GM12878 (cell line): Measurements from ENCODE around the gene RYK. TPM values are rescaled to one million over a fixed set of nuclear protein-coding genes. Genes with fewer than 3 reads are reported as not detected.

Experiments
- ATAC-seq: fragments of 200-7000 bp; cut with Tn5 transposase; 3 replicates; pipeline ENCODE4 v1.9.1; 2020; ENCODE audit warnings: mild to moderate bottlenecking, moderate library complexity
- BruUV-seq: library from RNA; stranded (reverse); fragments of 400-500 nt; replicated peaks from 2 replicates; lab custom pipeline; 2021; lab: Mats Ljungman, UMichigan
- CTCF ChIA-PET: fragments of 300-600 bp; sonication (Branson Sonifier 250); formaldehyde crosslinking; extraction: SDS; loops from one replicate; lab custom pipeline; 2021; ENCODE audit warnings: inconsistent platforms; lab: Yijun Ruan, JAX
- POLR2A ChIA-PET: fragments of 350-600 bp; formaldehyde crosslinking; extraction: SDS; loops from one replicate; lab custom pipeline; 2021; ENCODE audit warnings: inconsistent platforms; lab: Charles Lee
- RAD21 ChIA-PET: fragments of 300-600 bp; sonication (Branson Sonifier 250); formaldehyde crosslinking; loops from one replicate; lab custom pipeline; 2023; ENCODE audit warnings: antibody characterized with exemption; ENCODE audit not compliant: unreplicated experiment; lab: Charles Lee
- SMC1A ChIA-PET: fragments of 300-600 bp; sonication (Branson Sonifier 250); formaldehyde crosslinking; loops from one replicate; lab custom pipeline; 2023; ENCODE audit not compliant: unreplicated experiment, uncharacterized antibody; lab: Charles Lee
- DNase-seq: peaks from one replicate; pipeline ENCODE4 v3.0.0-alpha.2; 2011; ENCODE audit warnings: low read depth, low spot score
- FAIRE-seq: peaks from 3 replicates; lab custom pipeline; 2011; peaks lifted over from hg19 to GRCh38; lab: Jason Lieb, UNC
- H2AFZ ChIP-seq: 2 replicates; pipeline ENCODE4 v1.6.0; 2011; ENCODE audit warnings: low read depth, low read length, control low read depth; ENCODE audit not compliant: control insufficient read depth
- H3K27ac ChIP-seq: 2 replicates; pipeline ENCODE4 v1.5.1; 2011; ENCODE audit warnings: control low read depth; ENCODE audit not compliant: control insufficient read depth, insufficient read depth
- H3K27me3 ChIP-seq, 2 experiments: replicated peaks in 1 of 2; 2 replicates each; pipeline versions ENCODE4 v1.6.0 to v1.6.1; 2011; ENCODE audit warnings: low read length in 1 of 2; ENCODE audit not compliant: control insufficient read depth in 2 of 2, insufficient read depth in 2 of 2
- H3K36me3 ChIP-seq, 2 experiments: 2 replicates each; pipeline ENCODE4 v1.5.1; 2011; ENCODE audit warnings: low read length in 1 of 2; ENCODE audit not compliant: control insufficient read depth in 2 of 2, insufficient read depth in 2 of 2
- H3K4me1 ChIP-seq: 2 replicates; pipeline ENCODE4 v1.6.1; 2011; ENCODE audit warnings: mild to moderate bottlenecking, low read length, moderate library complexity, mixed read lengths; ENCODE audit not compliant: control insufficient read depth, insufficient read depth
- H3K4me2 ChIP-seq: 2 replicates; pipeline ENCODE4 v1.6.0; 2011; ENCODE audit warnings: control low read depth; ENCODE audit not compliant: control insufficient read depth, insufficient read depth
- H3K4me3 ChIP-seq: fragments of 200-600 bp; sonication (generic); 2 replicates; pipeline ENCODE4 v1.5.1; 2016
- H3K79me2 ChIP-seq: 2 replicates; pipeline ENCODE4 v1.6.0; 2011; ENCODE audit warnings: low read length; ENCODE audit not compliant: control insufficient read depth, insufficient read depth
- H3K9ac ChIP-seq: 2 replicates; pipeline ENCODE4 v1.8.0; 2011; ENCODE audit warnings: low read length, control low read depth, mixed read lengths; ENCODE audit not compliant: control insufficient read depth, insufficient read depth
- H3K9me3 ChIP-seq: replicated peaks from 3 replicates; pipeline ENCODE4 v1.5.1; 2011; ENCODE audit warnings: mild to moderate bottlenecking, low read length; ENCODE audit not compliant: control insufficient read depth, insufficient read depth
- H4K20me1 ChIP-seq: 2 replicates; pipeline ENCODE4 v1.6.0; 2011; ENCODE audit not compliant: control insufficient read depth, insufficient read depth
- BCL3 ChIP-seq: IDR thresholded peaks from 2 replicates; pipeline ENCODE4 v1.6.1; 2011; ENCODE audit warnings: borderline replicate concordance, low read depth, mild to moderate bottlenecking, moderate library complexity, low read length; ENCODE audit not compliant: insufficient read depth, poor library complexity, severe bottlenecking
- BHLHE40 ChIP-seq, 2 experiments: fragments of 450-650 bp in 1 of 2; IDR thresholded peaks; 2 replicates each; pipeline ENCODE4 v1.6.1; 2011 to 2017; ENCODE audit warnings: low read depth in 2 of 2, borderline replicate concordance in 1 of 2, improper control_type of control experiment in 1 of 2, low read length in 1 of 2, mild to moderate bottlenecking in 1 of 2
- BMI1 ChIP-seq: fragments of 450-650 bp; IDR thresholded peaks from 2 replicates; pipeline ENCODE4 v1.6.1; 2016; ENCODE audit warnings: mild to moderate bottlenecking, moderate library complexity, borderline replicate concordance
- BRCA1 ChIP-seq: IDR thresholded peaks from 2 replicates; pipeline ENCODE4 v1.6.1; 2011; ENCODE audit warnings: low read depth, low read length, improper control_type of control experiment
- CREM ChIP-seq: IDR thresholded peaks from 2 replicates; pipeline ENCODE4 v1.6.1; 2014; ENCODE audit warnings: antibody characterized with exemption, low read depth
- EP300 ChIP-seq, 2 experiments: fragments of 150-350 bp in 1 of 2; IDR thresholded peaks; 2 replicates each; pipeline ENCODE4 v1.6.1; 2011 to 2012; ENCODE audit warnings: low read depth in 2 of 2, low read length in 2 of 2, borderline replicate concordance in 1 of 2, improper control_type of control experiment in 1 of 2, inconsistent platforms in 1 of 2; ENCODE audit not compliant: control insufficient read depth in 1 of 2
- HCFC1 ChIP-seq: fragments of 150-350 bp; IDR thresholded peaks from 2 replicates; pipeline ENCODE4 v1.6.1; 2014; ENCODE audit warnings: low read length
- IKZF2 ChIP-seq, 2 experiments: fragments of 450-650 bp; IDR thresholded peaks; 2 replicates each; pipeline ENCODE4 v1.6.1; 2017; ENCODE audit warnings: mild to moderate bottlenecking in 2 of 2, moderate library complexity in 2 of 2
- IRF5 ChIP-seq: fragments of 450-650 bp; IDR thresholded peaks from 2 replicates; pipeline ENCODE4 v1.6.1; 2017; ENCODE audit warnings: borderline replicate concordance
- JUNB ChIP-seq: IDR thresholded peaks from 2 replicates; pipeline ENCODE4 v1.6.1; 2016; ENCODE audit warnings: antibody characterized with exemption, mild to moderate bottlenecking
- JUND ChIP-seq: IDR thresholded peaks from 2 replicates; pipeline ENCODE4 v1.6.1; 2012; ENCODE audit warnings: low read depth, mild to moderate bottlenecking, low read length, improper control_type of control experiment, moderate library complexity
- MEF2A ChIP-seq: IDR thresholded peaks from 2 replicates; pipeline ENCODE4 v1.6.1; 2011; ENCODE audit warnings: low read depth, mild to moderate bottlenecking, low read length, moderate library complexity; ENCODE audit not compliant: insufficient read depth
- NFIC ChIP-seq: IDR thresholded peaks from 2 replicates; pipeline ENCODE4 v1.6.1; 2012; ENCODE audit warnings: low read depth, mild to moderate bottlenecking, inconsistent platforms, low read length, moderate library complexity
- POLR2A ChIP-seq: IDR thresholded peaks from 2 replicates; pipeline ENCODE4 v1.6.1; 2011; ENCODE audit warnings: low read depth, mild to moderate bottlenecking, low read length
- SIN3A ChIP-seq: IDR thresholded peaks from 2 replicates; pipeline ENCODE4 v1.6.1; 2012; ENCODE audit warnings: low read depth, low read length, improper control_type of control experiment
- SUPT20H ChIP-seq: IDR thresholded peaks from 2 replicates; pipeline ENCODE4 v1.6.1; 2011; ENCODE audit warnings: low read depth, mild to moderate bottlenecking, low read length, moderate library complexity, borderline replicate concordance; ENCODE audit not compliant: control insufficient read depth
- ZBED1 ChIP-seq: IDR thresholded peaks from 2 replicates; pipeline ENCODE4 v1.6.1; 2016; ENCODE audit warnings: borderline replicate concordance
- ZBTB40 ChIP-seq: fragments of 450-650 bp; IDR thresholded peaks from 2 replicates; pipeline ENCODE4 v1.6.1; 2016; ENCODE audit warnings: mild to moderate bottlenecking, moderate library complexity, borderline replicate concordance
- ZZZ3 ChIP-seq: IDR thresholded peaks from 2 replicates; pipeline ENCODE4 v1.6.1; 2011; ENCODE audit warnings: low read depth; ENCODE audit not compliant: control insufficient read depth, insufficient read length
- WGBS: methylation state at CpG from one replicate; pipeline ENCODE4 v1.1.6; 2016; ENCODE audit warnings: low lambda C conversion rate; ENCODE audit not compliant: insufficient replicate concordance, insufficient coverage; ENCODE audit errors: missing lambda C conversion rate; 5-methylcytosine and 5-hydroxymethylcytosine counted together
- in situ Hi-C: fragments of 300-500 bp; cut with MboI; formaldehyde crosslinking; loops from 9 replicates; pipeline ENCODE4 v1.14.3; 2018; ENCODE audit warnings: mixed read lengths
- intact Hi-C: fragments of 100-400 bp; cut with micrococcal nuclease; formaldehyde crosslinking; loops from one replicate; pipeline ENCODE4 v1.14.2; 2022; ENCODE audit not compliant: unreplicated experiment
- polyA plus RNA-seq, 11 experiments: library from polyadenylated mRNA; depleted of rRNA in 4 of 11; unstranded in 6 of 11; stranded (reverse) in 5 of 11; fragments of >200 nt; fragmentation: Nextera tagmentation in 4 of 11; fragmentation: Illumina TruSeq in 1 of 11; extraction: Ambion mirVana in 4 of 11; extraction: Trizol in 1 of 11; gene quantifications; 1 replicate in 1 of 11; 2 replicates in 10 of 11; pipeline versions ENCODE4 v1.2.1 to v1.2.3, GENCODE V29; 2011 to 2016; ENCODE audit warnings: inconsistent platforms in 2 of 11, missing spikeins in 2 of 11, low read depth in 1 of 11
- total RNA-seq, 4 experiments: library from RNA; depleted of rRNA in 3 of 4; stranded (reverse); fragments of >200 nt in 3 of 4; fragmentation: Illumina TruSeq in 1 of 4; extraction: Trizol in 1 of 4; gene quantifications; 2 replicates each; pipeline versions ENCODE4 v1.2.1 to v1.2.3, GENCODE V29; 2013 to 2021

Gene RYK
- total and polyA plus RNA-seq, 10 of the 15 experiments (the other 5 are each of a cell fraction or from before 2014, with no cell fraction given), result 2.0 to 25.1 (median 11.1) TPM

GRCh38 chr3:134180761-134181160 lies 69.9 kb downstream of the RYK start:
- ChIA-PET SMC1A (no interaction called here), CTCF (interaction anchor here (1.6 kb wide), 1 partner anchor 17 kb away, joined by 5 read pairs; no protein-coding TSS in a partner anchor), POLR2A (no interaction called here), RAD21 (no interaction called here)
- Histone ChIP-seq H4K20me1 (no peaks in the 10 kb centered on the region), H3K79me2 (no peaks in the 10 kb centered on the region), H3K36me3 (peaks cover 0 to under 1% of the 10 kb centered on the region in 2 experiments; a peak in 1 of 4 replicates), H3K4me2 (no peak overlapping the region), H3K9ac (no peak overlapping the region), H3K4me1 (no peaks in the 10 kb centered on the region), H3K27ac (no peak overlapping the region), H3K27me3 (no peaks in the 10 kb centered on the region), H3K9me3 (no peaks in the 10 kb centered on the region), H3K4me3 (no peak overlapping the region), H2AFZ (no peak overlapping the region)
- FAIRE-seq, result no peak
- WGBS, result 88% methylated on average over 1 of the region's 1 CpG
- DNase-seq, result no peak
- in situ Hi-C loops (no loop called here), intact Hi-C loops (no loop called here)
- BruUV-seq, result no TSS peak
- no peak for ATAC-seq
- TF ChIP-seq POLR2A (no peak), EP300 (IDR thresholded peaks at IDR 0.05; ENCODE audit: borderline replicate concordance in 1 of 2, control insufficient read depth in 1 of 2, low read depth in 2 of 2, low read length in 2 of 2) (no peak), IKZF2 (IDR thresholded peaks at IDR 0.05) (no peak), ZBTB40 (no peak), BRCA1 (no peak), BCL3 (no peak), ZZZ3 (no peak), SUPT20H (no peak), BMI1 (no peak), BHLHE40 (IDR thresholded peaks at IDR 0.05; ENCODE audit: borderline replicate concordance in 1 of 2, low read depth in 2 of 2, low read length in 1 of 2) (no peak), JUNB (no peak), IRF5 (no peak), ZBED1 (no peak), JUND (no peak), MEF2A (no peak), HCFC1 (no peak), NFIC (no peak), CREM (no peak), SIN3A (no peak)
